NT2/D1 (cell line): ENCODE results near the gene STX2.

Experiments used
- DNase-seq: peaks from one replicate; pipeline ENCODE4 v3.0.0-alpha.2; 2011; ENCODE audit warnings: low read depth, low spot score
- H3K27me3 ChIP-seq: 2 replicates; pipeline ENCODE4 v1.6.0; 2011; ENCODE audit warnings: mild to moderate bottlenecking; ENCODE audit not compliant: insufficient read length, insufficient read depth
- H3K36me3 ChIP-seq: 2 replicates; pipeline ENCODE4 v1.6.1; 2011; ENCODE audit warnings: mild to moderate bottlenecking, low read length, mixed read lengths; ENCODE audit not compliant: insufficient read depth, insufficient read length
- H3K4me1 ChIP-seq: 2 replicates; pipeline ENCODE4 v1.5.1; 2011; ENCODE audit not compliant: insufficient read depth, insufficient read length
- H3K4me3 ChIP-seq: 2 replicates; pipeline ENCODE4 v1.5.1; 2011; ENCODE audit warnings: low read depth; ENCODE audit not compliant: insufficient read length
- H3K9ac ChIP-seq: 2 replicates; pipeline ENCODE4 v1.6.0; 2011; ENCODE audit warnings: low read depth; ENCODE audit not compliant: insufficient read length
- H3K9me3 ChIP-seq: 2 replicates; pipeline ENCODE4 v1.5.1; 2011; ENCODE audit warnings: mild to moderate bottlenecking, low read length; ENCODE audit not compliant: insufficient read depth
- SUZ12 ChIP-seq: IDR thresholded peaks from 2 replicates; pipeline ENCODE4 v1.6.1; 2011; ENCODE audit not compliant: insufficient read length, insufficient read depth; ENCODE audit errors: extremely low read depth
- YY1 ChIP-seq: IDR thresholded peaks from 2 replicates; pipeline ENCODE4 v1.6.1; 2011; ENCODE audit not compliant: insufficient read length, insufficient read depth
- ZNF274 ChIP-seq: IDR thresholded peaks from 2 replicates; pipeline ENCODE4 v1.6.1; 2011; ENCODE audit warnings: mild to moderate bottlenecking, low read depth, low read length

STX2 gene

DNA sequence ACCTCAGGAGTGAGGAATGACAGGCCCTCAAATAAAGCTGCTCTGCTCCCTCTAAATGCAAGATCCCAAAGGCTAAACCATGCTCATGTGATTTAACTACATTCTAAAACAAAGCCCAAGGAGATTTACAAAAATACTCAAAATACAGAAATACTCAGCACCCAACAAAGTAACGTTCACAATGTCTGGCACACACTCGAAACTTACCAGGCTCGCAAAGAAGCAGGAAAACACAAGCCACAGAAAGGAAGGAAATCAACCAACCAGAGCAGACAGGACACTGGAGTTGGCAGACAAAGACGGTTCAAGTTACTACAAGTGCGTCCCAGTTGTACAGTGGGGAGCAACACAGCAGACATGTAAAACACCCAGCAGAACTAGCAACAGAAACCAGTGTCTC lies 33.4 kb downstream of the STX2 start:
- Histone ChIP-seq H3K4me3 (no peak overlapping the region), H3K9me3 (no peaks in the 10 kb centered on the region), H3K4me1 (no peaks in the 10 kb centered on the region), H3K36me3 (peaks cover 90% of the 10 kb centered on the region), H3K27me3 (no peaks in the 10 kb centered on the region), H3K9ac (no peak overlapping the region)
- DNase-seq = no peak
- no peak for TF ChIP-seq SUZ12
- no peak for TF ChIP-seq ZNF274
- no peak for TF ChIP-seq YY1

DNA sequence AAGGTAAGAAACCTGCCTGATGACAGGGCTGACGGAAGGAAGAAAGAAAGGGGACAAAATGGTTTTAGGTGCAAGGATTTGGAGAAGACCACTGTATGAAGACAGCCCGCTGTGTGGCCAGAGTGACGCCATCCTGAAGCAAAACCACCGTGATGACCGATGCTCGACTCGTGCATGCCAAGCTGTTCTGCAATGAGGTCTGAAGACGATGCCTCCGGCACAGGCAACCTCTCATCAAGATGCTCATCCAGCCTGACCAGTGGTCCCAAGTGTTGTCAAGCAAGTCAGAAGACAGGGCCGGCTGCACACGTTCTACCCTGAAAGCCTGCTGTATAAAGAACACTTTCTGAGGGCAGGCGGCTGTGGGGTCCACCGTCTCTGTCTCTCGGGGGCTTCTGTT lies 34.8 kb downstream of the STX2 start:
- Histone ChIP-seq H3K9me3 (no peaks in the 10 kb centered on the region), H3K27me3 (no peaks in the 10 kb centered on the region), H3K4me3 (no peak overlapping the region), H3K36me3 (peaks cover 90% of the 10 kb centered on the region), H3K4me1 (no peaks in the 10 kb centered on the region), H3K9ac (no peak overlapping the region)
- no peak for DNase-seq
- TF ChIP-seq YY1 (no peak), SUZ12 (no peak), ZNF274 (no peak)

DNA sequence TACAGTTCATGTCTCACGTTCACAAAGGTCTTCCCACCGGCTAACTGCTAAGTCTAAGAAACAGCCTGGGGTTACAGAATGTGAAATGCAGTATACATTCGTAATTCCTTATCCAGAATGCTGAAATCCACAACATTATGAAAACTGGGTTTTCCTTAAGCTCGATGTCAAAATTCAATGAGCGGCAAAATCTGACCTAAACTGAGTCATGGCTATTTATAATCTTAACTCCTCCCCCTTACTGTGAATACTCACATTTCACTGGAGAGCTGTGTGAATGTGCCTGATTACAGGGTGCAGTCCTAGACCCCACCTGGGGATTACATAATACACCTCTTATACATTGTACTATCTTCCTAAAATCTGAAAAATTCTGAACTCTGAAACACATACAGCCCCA lies 35.3 kb downstream of the STX2 start:
- H3K36me3 ChIP-seq = peaks cover 89% of the 10 kb centered on the region
- no peaks in the 10 kb centered on the region for H3K27me3 ChIP-seq
- TF ChIP-seq SUZ12 = no peak
- no peak for TF ChIP-seq YY1
- no peak for DNase-seq
- H3K4me1 ChIP-seq = no peaks in the 10 kb centered on the region
- H3K4me3 ChIP-seq = no peak overlapping the region
- no peaks in the 10 kb centered on the region for H3K9me3 ChIP-seq
- no peak overlapping the region for H3K9ac ChIP-seq

DNA sequence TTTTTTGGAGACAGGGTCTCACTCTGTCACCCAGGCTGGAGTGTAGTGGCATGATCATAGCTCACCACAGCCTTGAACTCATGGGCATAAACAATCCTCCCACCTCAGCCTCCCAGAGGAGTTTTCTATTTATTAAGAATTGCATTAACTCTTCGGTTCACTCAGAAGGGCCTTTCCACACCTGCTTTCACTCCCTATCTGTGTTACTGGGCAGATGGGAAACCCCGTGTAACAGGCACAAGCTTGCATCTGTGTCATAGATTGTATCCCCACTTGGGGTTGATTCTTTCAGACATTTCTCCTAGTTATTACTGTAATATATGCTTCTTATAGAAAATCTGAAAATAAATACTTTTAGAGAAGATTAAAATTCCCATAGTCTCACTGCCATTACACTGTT lies 38.7 kb downstream of the STX2 start:
- H3K36me3 ChIP-seq = peaks cover 80% of the 10 kb centered on the region
- no peaks in the 10 kb centered on the region for H3K9me3 ChIP-seq
- TF ChIP-seq YY1 = no peak
- no peak for TF ChIP-seq SUZ12
- no peak for TF ChIP-seq ZNF274
- no peak for DNase-seq
- H3K27me3 ChIP-seq = no peaks in the 10 kb centered on the region
- no peak overlapping the region for H3K9ac ChIP-seq
- H3K4me3 ChIP-seq = no peak overlapping the region
- H3K4me1 ChIP-seq = no peaks in the 10 kb centered on the region

DNA sequence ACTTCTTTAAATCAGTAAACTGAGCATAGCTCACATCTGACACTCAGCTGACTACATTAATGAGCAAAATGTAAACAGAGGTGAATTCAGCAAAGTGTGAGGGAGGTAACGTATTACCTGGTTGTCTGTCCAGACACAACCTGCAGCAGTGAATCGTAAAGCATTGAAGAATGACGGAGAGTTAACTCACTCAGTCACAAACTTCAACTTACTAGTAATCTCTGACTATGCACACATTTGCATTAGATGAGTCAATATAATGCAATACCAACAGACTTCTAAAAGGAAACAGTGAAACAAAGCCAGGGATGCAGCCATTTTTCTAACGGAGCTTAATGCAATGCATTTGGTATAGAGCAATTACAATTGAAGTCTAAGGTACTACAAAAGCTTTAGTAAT lies 40.0 kb downstream of the STX2 start:
- H3K4me1 ChIP-seq = no peaks in the 10 kb centered on the region
- DNase-seq = no peak
- no peaks in the 10 kb centered on the region for H3K27me3 ChIP-seq
- H3K9me3 ChIP-seq = no peaks in the 10 kb centered on the region
- no peak overlapping the region for H3K9ac ChIP-seq
- no peak for TF ChIP-seq ZNF274
- no peak for TF ChIP-seq SUZ12
- TF ChIP-seq YY1 = no peak
- H3K4me3 ChIP-seq = no peak overlapping the region
- H3K36me3 ChIP-seq = peaks cover 80% of the 10 kb centered on the region

DNA sequence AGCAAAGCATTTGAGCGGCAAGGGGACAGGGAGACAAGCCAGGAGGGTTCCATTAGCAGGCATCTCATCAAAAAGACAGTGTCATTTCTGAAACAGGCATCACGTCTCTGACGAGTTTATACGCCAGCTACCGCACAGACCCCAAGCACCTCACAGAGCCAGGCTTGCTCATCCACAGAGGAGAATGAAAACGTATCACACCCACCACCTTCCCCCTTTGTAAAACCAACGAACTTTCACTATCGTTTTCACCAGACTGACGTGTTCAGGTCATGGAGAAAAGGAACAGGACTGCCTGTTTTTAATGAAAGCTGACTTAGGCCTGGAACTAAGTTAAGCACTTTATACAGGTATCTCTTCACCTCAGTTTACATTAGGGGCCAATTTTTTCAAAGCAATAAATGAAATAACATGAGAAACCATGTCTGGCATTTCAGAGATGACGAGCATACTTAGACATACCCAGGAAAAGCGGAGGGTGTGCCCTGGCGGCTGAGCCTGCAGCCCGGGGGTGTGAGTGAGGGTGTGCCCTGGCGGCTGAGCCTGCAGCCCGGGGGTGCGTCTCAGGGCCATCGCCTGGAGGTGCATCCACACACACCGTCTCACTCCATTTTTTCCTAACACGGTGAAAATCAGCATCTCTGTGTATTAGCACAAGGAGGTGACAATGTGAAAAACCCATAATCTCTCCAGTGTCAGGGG lies 41.9 kb downstream of the STX2 start:
- no peaks in the 10 kb centered on the region for H3K4me1 ChIP-seq
- TF ChIP-seq ZNF274 (no peak), YY1 (no peak), SUZ12 (no peak)

DNA sequence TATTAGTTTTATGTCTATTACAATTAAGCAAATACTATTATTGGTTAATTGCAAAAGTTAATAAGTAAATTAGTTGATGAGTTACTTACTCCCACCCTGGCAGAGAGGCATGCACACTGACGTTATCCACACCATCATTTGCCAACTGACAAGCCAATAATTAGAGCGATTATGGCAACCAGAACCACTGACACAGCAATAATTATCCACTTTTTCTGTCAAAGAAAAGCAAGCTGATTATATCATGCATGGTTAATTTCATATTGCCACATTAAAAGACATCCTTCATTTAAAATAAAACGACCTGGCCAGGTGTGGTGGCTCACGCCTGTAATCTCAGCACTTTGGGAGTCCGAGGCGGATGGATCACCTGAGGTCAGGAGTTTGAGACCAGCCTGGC lies 43.1 kb downstream of the STX2 start:
- peaks cover 70% of the 10 kb centered on the region for H3K36me3 ChIP-seq
- H3K4me1 ChIP-seq = no peaks in the 10 kb centered on the region
- H3K4me3 ChIP-seq = no peak overlapping the region
- no peaks in the 10 kb centered on the region for H3K27me3 ChIP-seq
- DNase-seq = no peak
- no peak overlapping the region for H3K9ac ChIP-seq
- TF ChIP-seq ZNF274 (no peak), YY1 (no peak), SUZ12 (no peak)
- no peaks in the 10 kb centered on the region for H3K9me3 ChIP-seq

More for the DNA sequence above, 41.9 kb downstream of the STX2 start:
- H3K9ac ChIP-seq = no peak overlapping the region
- no peak overlapping the region for H3K4me3 ChIP-seq
- H3K36me3 ChIP-seq = peaks cover 77% of the 10 kb centered on the region
- H3K9me3 ChIP-seq = no peaks in the 10 kb centered on the region
- no peak for DNase-seq
- H3K27me3 ChIP-seq = no peaks in the 10 kb centered on the region

DNA sequence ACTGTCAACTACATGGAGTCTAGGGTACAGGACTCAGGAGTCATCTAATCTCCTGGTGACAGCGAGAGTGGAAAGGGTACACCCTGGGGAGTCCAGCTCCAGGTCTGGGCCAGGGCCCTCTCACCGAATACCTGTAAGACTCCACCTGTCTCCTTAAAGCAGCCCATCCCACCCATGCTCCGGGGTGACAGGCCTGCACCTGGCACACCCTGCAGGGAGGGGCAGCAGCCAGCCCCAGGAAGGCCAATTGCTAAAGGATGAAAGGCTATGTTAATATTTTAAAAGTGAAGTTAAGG lies 45.5 kb downstream of the STX2 start:
- TF ChIP-seq SUZ12 (no peak), YY1 (no peak), ZNF274 (no peak)
- Histone ChIP-seq H3K9ac (no peak overlapping the region), H3K4me1 (peaks cover 3% of the 10 kb centered on the region), H3K27me3 (no peaks in the 10 kb centered on the region), H3K36me3 (peaks cover 58% of the 10 kb centered on the region), H3K4me3 (no peak overlapping the region), H3K9me3 (no peaks in the 10 kb centered on the region)
- DNase-seq = no peak
